Ishikawa (cell line): ENCODE results near the gene RAB40C.

Source experiments
- CEBPB ChIP-seq: IDR thresholded peaks from 2 replicates; pipeline ENCODE4 v1.6.1; 2012
- CREB1 ChIP-seq: IDR thresholded peaks from 2 replicates; pipeline ENCODE4 v1.6.1; 2012; ENCODE audit warnings: low read depth
- EP300 ChIP-seq: IDR thresholded peaks from 2 replicates; pipeline ENCODE4 v1.6.1; 2012; ENCODE audit warnings: borderline replicate concordance
- NFIC ChIP-seq: IDR thresholded peaks from 2 replicates; pipeline ENCODE4 v1.6.1; 2012
- TAF1 ChIP-seq: IDR thresholded peaks from 2 replicates; pipeline ENCODE4 v1.6.1; 2012; ENCODE audit warnings: low read depth, mild to moderate bottlenecking
- TF ChIP-seq, protein P1 (sequence below): IDR thresholded peaks from 2 replicates; pipeline ENCODE4 v1.6.1; 2012
- TF ChIP-seq, protein P2 (sequence below): IDR thresholded peaks from 2 replicates; pipeline ENCODE4 v1.6.1; 2012; ENCODE audit warnings: low read depth, mild to moderate bottlenecking
- TF ChIP-seq, protein P3 (sequence below): IDR thresholded peaks from 2 replicates; pipeline ENCODE4 v1.6.1; 2012

GRCh38 chr16:630249-630814, 40.5 kb downstream of the RAB40C start:
- TF ChIP-seq CEBPB = no peak
- TF ChIP-seq TAF1 = no peak
- TF ChIP-seq CREB1 = no peak
- no peak for TF ChIP-seq EP300
- TF ChIP-seq, protein P1, sequence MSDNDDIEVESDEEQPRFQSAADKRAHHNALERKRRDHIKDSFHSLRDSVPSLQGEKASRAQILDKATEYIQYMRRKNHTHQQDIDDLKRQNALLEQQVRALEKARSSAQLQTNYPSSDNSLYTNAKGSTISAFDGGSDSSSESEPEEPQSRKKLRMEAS = no peak
- no peak for TF ChIP-seq NFIC
- TF ChIP-seq, protein P2, sequence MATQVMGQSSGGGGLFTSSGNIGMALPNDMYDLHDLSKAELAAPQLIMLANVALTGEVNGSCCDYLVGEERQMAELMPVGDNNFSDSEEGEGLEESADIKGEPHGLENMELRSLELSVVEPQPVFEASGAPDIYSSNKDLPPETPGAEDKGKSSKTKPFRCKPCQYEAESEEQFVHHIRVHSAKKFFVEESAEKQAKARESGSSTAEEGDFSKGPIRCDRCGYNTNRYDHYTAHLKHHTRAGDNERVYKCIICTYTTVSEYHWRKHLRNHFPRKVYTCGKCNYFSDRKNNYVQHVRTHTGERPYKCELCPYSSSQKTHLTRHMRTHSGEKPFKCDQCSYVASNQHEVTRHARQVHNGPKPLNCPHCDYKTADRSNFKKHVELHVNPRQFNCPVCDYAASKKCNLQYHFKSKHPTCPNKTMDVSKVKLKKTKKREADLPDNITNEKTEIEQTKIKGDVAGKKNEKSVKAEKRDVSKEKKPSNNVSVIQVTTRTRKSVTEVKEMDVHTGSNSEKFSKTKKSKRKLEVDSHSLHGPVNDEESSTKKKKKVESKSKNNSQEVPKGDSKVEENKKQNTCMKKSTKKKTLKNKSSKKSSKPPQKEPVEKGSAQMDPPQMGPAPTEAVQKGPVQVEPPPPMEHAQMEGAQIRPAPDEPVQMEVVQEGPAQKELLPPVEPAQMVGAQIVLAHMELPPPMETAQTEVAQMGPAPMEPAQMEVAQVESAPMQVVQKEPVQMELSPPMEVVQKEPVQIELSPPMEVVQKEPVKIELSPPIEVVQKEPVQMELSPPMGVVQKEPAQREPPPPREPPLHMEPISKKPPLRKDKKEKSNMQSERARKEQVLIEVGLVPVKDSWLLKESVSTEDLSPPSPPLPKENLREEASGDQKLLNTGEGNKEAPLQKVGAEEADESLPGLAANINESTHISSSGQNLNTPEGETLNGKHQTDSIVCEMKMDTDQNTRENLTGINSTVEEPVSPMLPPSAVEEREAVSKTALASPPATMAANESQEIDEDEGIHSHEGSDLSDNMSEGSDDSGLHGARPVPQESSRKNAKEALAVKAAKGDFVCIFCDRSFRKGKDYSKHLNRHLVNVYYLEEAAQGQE = no peak
- TF ChIP-seq, protein P3, sequence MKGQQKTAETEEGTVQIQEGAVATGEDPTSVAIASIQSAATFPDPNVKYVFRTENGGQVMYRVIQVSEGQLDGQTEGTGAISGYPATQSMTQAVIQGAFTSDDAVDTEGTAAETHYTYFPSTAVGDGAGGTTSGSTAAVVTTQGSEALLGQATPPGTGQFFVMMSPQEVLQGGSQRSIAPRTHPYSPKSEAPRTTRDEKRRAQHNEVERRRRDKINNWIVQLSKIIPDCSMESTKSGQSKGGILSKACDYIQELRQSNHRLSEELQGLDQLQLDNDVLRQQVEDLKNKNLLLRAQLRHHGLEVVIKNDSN = no peak
